ENCODE results near the gene SP1. TPM values are rescaled to one million over a fixed set of nuclear protein-coding genes. Genes with fewer than 3 reads are reported as not detected.

SP1 gene
- total RNA-seq, 3 donors from 2014 or later (not counting 1 experiment from before 2014, with no cell fraction given): 84.6 to 96.3 (median 88.5) TPM

GRCh38 chr12:53333289-53333688 is 46.7 kb upstream of the SP1 start:
- intact Hi-C loops (cut with micrococcal nuclease): no loop called here
- WGBS (ENCODE audit: insufficient coverage): 84% methylated on average over 2 of the region's 4 CpGs

GRCh38 chr12:53333845-53334244 is 46.1 kb upstream of the SP1 start:
- peaks cover 11% of the 10 kb centered on the region for H3K27me3 ChIP-seq (ENCODE audit: control insufficient read depth, insufficient read depth, low read length)
- no peaks in the 10 kb centered on the region for H3K9me3 Mint-ChIP-seq
- H3K4me3 Mint-ChIP-seq: no peak overlapping the region
- 72% methylated on average over 7 of the region's 7 CpGs for whole genome bisulfite sequencing (ENCODE audit: insufficient coverage)
- DNase-seq (no peak), ATAC-seq (no peak)
- no peak for TF ChIP-seq CTCF (IDR thresholded peaks at IDR 0.05)
- peaks cover 16 to 21% of the 10 kb centered on the region in 2 donors for H3K4me1 Mint-ChIP-seq
- intact Hi-C loops (cut with micrococcal nuclease): no loop called here
- H3K4me3 ChIP-seq (ENCODE audit: low read length): no peak overlapping the region
- H3K36me3 ChIP-seq (ENCODE audit: control insufficient read depth, insufficient read depth, low read length): no peaks in the 10 kb centered on the region
- H3K36me3 Mint-ChIP-seq: no peaks in the 10 kb centered on the region
- H3K4me1 ChIP-seq (ENCODE audit: control insufficient read depth, insufficient read depth, low read length): peaks cover 14% of the 10 kb centered on the region
- peaks cover 24 to 38% of the 10 kb centered on the region in 2 donors for H3K27me3 Mint-ChIP-seq (ENCODE audit: low read depth in 2 of 2)
- H3K27ac Mint-ChIP-seq: no peak overlapping the region
- no peak overlapping the region for H3K27ac ChIP-seq (ENCODE audit: low read length)
- H3K9me3 ChIP-seq (ENCODE audit: control insufficient read depth, insufficient read depth, low read length): no peaks in the 10 kb centered on the region

More at GRCh38 chr12:53333289-53333688, 46.7 kb upstream of the SP1 start:
- Histone ChIP-seq H3K4me1 (ENCODE audit: control insufficient read depth, insufficient read depth, low read length) (peaks cover 14% of the 10 kb centered on the region), H3K27ac (ENCODE audit: low read length) (no peak overlapping the region), H3K9me3 (ENCODE audit: control insufficient read depth, insufficient read depth, low read length) (no peaks in the 10 kb centered on the region), H3K36me3 (ENCODE audit: control insufficient read depth, insufficient read depth, low read length) (no peaks in the 10 kb centered on the region), H3K27me3 (ENCODE audit: control insufficient read depth, insufficient read depth, low read length) (peaks cover 7% of the 10 kb centered on the region), H3K4me3 (ENCODE audit: low read length) (no peak overlapping the region)
- Mint-ChIP-seq H3K36me3 (no peaks in the 10 kb centered on the region), H3K27ac (no peak overlapping the region), H3K27me3 (ENCODE audit: low read depth in 2 of 2) (peaks cover 24 to 37% of the 10 kb centered on the region in 2 donors), H3K9me3 (no peaks in the 10 kb centered on the region), H3K4me1 (peaks cover 14 to 19% of the 10 kb centered on the region in 2 donors), H3K4me3 (no peak overlapping the region)
- DNase-seq (no peak), ATAC-seq (no peak)
- no peak for TF ChIP-seq CTCF (IDR thresholded peaks at IDR 0.05)

- intact Hi-C loops (cut with micrococcal nuclease): no loop called here
- DNase-seq (no peak), ATAC-seq (no peak)
- Mint-ChIP-seq H3K9me3 (no peaks in the 10 kb centered on the region), H3K36me3 (no peaks in the 10 kb centered on the region), H3K27ac (no peak overlapping the region), H3K4me1 (peaks cover 16 to 21% of the 10 kb centered on the region in 2 donors), H3K27me3 (ENCODE audit: low read depth in 2 of 2) (peaks cover 24 to 35% of the 10 kb centered on the region in 2 donors), H3K4me3 (no peak overlapping the region)
- peaks cover 11% of the 10 kb centered on the region for H3K27me3 ChIP-seq (ENCODE audit: control insufficient read depth, insufficient read depth, low read length)
- no peak overlapping the region for H3K4me3 ChIP-seq (ENCODE audit: low read length)
- peaks cover 14% of the 10 kb centered on the region for H3K4me1 ChIP-seq (ENCODE audit: control insufficient read depth, insufficient read depth, low read length)
- WGBS (ENCODE audit: insufficient coverage): 91% methylated on average over 8 of the region's 8 CpGs
- no peak for TF ChIP-seq CTCF (IDR thresholded peaks at IDR 0.05)
- no peaks in the 10 kb centered on the region for H3K36me3 ChIP-seq (ENCODE audit: control insufficient read depth, insufficient read depth, low read length)
- H3K9me3 ChIP-seq (ENCODE audit: control insufficient read depth, insufficient read depth, low read length): no peaks in the 10 kb centered on the region
- H3K27ac ChIP-seq (ENCODE audit: low read length): no peak overlapping the region
These were observed 45.2 kb upstream of the SP1 start for GRCh38 chr12:53334822-53335221.

GRCh38 chr12:53336181-53336681 is 43.7 kb upstream of the SP1 start, which contains the start of gene SP7:
TSS of gene SP7 (minus strand) at chr12:53336354. CDS start at chr12:53335646, 708 bp downstream.
- H3K4me1 ChIP-seq (ENCODE audit: control insufficient read depth, insufficient read depth, low read length): peaks cover 14% of the 10 kb centered on the region
- TF ChIP-seq CTCF (IDR thresholded peaks at IDR 0.05): no peak
- H3K36me3 ChIP-seq (ENCODE audit: control insufficient read depth, insufficient read depth, low read length): no peaks in the 10 kb centered on the region
- no peak within 1 kb of the TSS for H3K27ac ChIP-seq (ENCODE audit: low read length)
- 24% methylated on average over 10 of the region's 15 CpGs for WGBS (ENCODE audit: insufficient coverage)
- peak in 2 of 3 donors; percentile 14 to 26 for ATAC-seq
- Mint-ChIP-seq H3K36me3 (no peaks in the 10 kb centered on the region), H3K4me3 (no peak within 1 kb of the TSS), H3K27me3 (ENCODE audit: low read depth in 2 of 2) (peaks cover 24 to 39% of the 10 kb centered on the region in 2 donors), H3K9me3 (no peaks in the 10 kb centered on the region), H3K27ac (no peak within 1 kb of the TSS), H3K4me1 (peaks cover 16 to 21% of the 10 kb centered on the region in 2 donors)
- peaks cover 11% of the 10 kb centered on the region for H3K27me3 ChIP-seq (ENCODE audit: control insufficient read depth, insufficient read depth, low read length)
- H3K4me3 ChIP-seq (ENCODE audit: low read length): no peak within 1 kb of the TSS
- DNase-seq: no peak
- H3K9me3 ChIP-seq (ENCODE audit: control insufficient read depth, insufficient read depth, low read length): no peaks in the 10 kb centered on the region
- intact Hi-C loops (cut with micrococcal nuclease): no loop called here

Measured in natural killer cell (primary cell).